HepG2 (cell line): Measurements from ENCODE around the gene HNRNPH3. TPM values are rescaled to one million over a fixed set of nuclear protein-coding genes. Genes with fewer than 3 reads are reported as not detected.
A peak's percentile ranks its signal among the peaks of the same experiment; 100 is the strongest.

ENCODE experiments used
- ARNT ChIP-seq: fragments of 450-650 bp; IDR thresholded peaks from 2 replicates; pipeline ENCODE4 v1.6.1; 2017
- ETV6 ChIP-seq: sonication (generic); formaldehyde crosslinking; conservative IDR thresholded peaks from 2 replicates; pipeline ENCODE4 v1.4.0; 2020; ENCODE audit warnings: missing genetic modification reagents
- RORA ChIP-seq: sonication (generic); formaldehyde crosslinking; IDR thresholded peaks from 2 replicates; pipeline ENCODE4 v1.5.0; 2020; ENCODE audit warnings: mild to moderate bottlenecking, missing genetic modification reagents, moderate library complexity
- ZNF354B ChIP-seq: sonication (generic); formaldehyde crosslinking; IDR thresholded peaks from 2 replicates; pipeline ENCODE4 v1.8.0; 2022; ENCODE audit warnings: mild to moderate bottlenecking, missing genetic modification reagents
- ZNF468 ChIP-seq: sonication (generic); formaldehyde crosslinking; IDR thresholded peaks from 2 replicates; pipeline ENCODE4 v1.8.0; 2022; ENCODE audit warnings: mild to moderate bottlenecking, moderate library complexity, missing genetic modification reagents
- ZNF652 ChIP-seq: IDR thresholded peaks from 2 replicates; pipeline ENCODE4 v1.6.1; 2016; ENCODE audit warnings: low read depth, borderline replicate concordance
- ZNF747 ChIP-seq: sonication (generic); formaldehyde crosslinking; IDR thresholded peaks from 2 replicates; pipeline ENCODE4 v1.8.1; 2023; ENCODE audit warnings: missing genetic modification reagents, mild to moderate bottlenecking, borderline replicate concordance
- ZNF776 ChIP-seq: sonication (generic); formaldehyde crosslinking; IDR thresholded peaks from 2 replicates; pipeline ENCODE4 v1.4.0; 2020; ENCODE audit warnings: mild to moderate bottlenecking, missing genetic modification reagents
- ZNF777 ChIP-seq: sonication (generic); formaldehyde crosslinking; IDR thresholded peaks from 2 replicates; pipeline ENCODE4 v1.4.0; 2020; ENCODE audit warnings: missing genetic modification reagents
- polyA plus RNA-seq, 8 experiments: library from polyadenylated mRNA; depleted of rRNA in 3 of 8; stranded (reverse) in 7 of 8; unstranded in 1 of 8; fragments of >200 nt; fragmentation: Illumina TruSeq in 4 of 8; extraction: Trizol in 4 of 8; gene quantifications; 2 replicates each; pipeline versions ENCODE4 v1.2.1 to v1.2.3, GENCODE V29; 2011 to 2016; ENCODE audit warnings: low read depth in 4 of 8, missing spikeins in 1 of 8, mixed read lengths in 1 of 8; ENCODE audit not compliant: insufficient read depth in 1 of 8
- total RNA-seq, 5 experiments: library from RNA; depleted of rRNA; stranded (reverse); fragments of >200 nt; fragmentation: Illumina TruSeq; extraction: Trizol; gene quantifications; 2 replicates each; pipeline ENCODE4 v1.2.3, GENCODE V29; 2016; ENCODE audit warnings: low read depth in 1 of 5
- TF ChIP-seq, protein P1 (sequence below): sonication (generic); formaldehyde crosslinking; IDR thresholded peaks from 2 replicates; pipeline ENCODE4 v1.4.0; 2020; ENCODE audit warnings: mild to moderate bottlenecking, missing genetic modification reagents
- TF ChIP-seq, protein P2 (sequence below): sonication (generic); formaldehyde crosslinking; IDR thresholded peaks from 2 replicates; pipeline ENCODE4 v1.4.0; 2020; ENCODE audit warnings: missing genetic modification reagents
- TF ChIP-seq, protein P3 (sequence below), 2 experiments: sonication (generic) in 1 of 2; formaldehyde crosslinking in 1 of 2; IDR thresholded peaks; 2 replicates each; pipeline versions ENCODE4 v1.4.0 to v1.6.1; 2016 to 2020; ENCODE audit warnings: borderline replicate concordance in 1 of 2, low read depth in 1 of 2, mild to moderate bottlenecking in 1 of 2, missing genetic modification reagents in 1 of 2
- TF ChIP-seq, protein P4 (sequence below): sonication (generic); formaldehyde crosslinking; IDR thresholded peaks from 2 replicates; pipeline ENCODE4 v1.9.0; 2021; ENCODE audit warnings: missing genetic modification reagents, borderline replicate concordance

The HNRNPH3 gene
- total and polyA plus RNA-seq, 2 of the 13 experiments (the other 11 are each of a cell fraction or from before 2014, with no cell fraction given), result 46.0 to 47.7 TPM

DNA sequence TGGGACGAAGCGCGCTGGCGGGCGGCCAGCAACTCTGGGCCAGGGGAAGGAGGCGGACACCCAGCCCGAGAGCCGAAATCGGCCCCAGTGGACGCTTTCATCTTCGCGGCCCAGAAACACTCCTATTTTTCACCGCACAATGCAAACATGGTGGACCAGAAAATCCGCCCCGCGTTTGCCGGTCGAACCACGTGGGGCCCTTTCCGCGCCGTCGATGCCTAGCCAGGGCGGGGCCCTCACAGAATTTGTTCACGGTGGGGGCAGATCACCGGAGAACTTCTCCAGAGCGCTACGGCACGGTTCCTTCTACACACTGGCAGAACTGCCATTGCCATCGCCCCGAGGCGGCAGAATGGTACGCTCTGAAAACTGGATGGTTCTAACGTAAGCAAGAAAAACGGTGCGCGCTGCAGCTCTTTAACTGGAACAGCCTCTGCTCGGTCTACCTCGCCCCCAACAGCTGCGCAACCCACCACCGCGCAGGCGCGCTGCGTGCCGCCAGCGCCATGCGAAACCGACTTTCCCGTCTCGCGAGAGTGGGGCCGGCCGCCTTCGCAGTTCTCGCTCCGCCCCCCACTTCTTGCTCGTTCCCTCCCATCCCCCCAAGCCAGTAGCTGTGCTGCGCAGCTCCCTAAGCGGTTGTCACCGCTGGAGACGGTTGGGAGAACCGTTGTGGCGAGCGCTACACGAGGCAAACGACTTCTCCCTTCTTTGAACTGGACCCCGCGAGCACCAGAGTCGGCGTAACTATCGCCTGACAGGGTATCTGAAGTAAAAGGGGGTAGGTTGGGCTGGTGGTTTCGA, at the start of gene HNRNPH3 (continued):
- TF ChIP-seq, protein P1, sequence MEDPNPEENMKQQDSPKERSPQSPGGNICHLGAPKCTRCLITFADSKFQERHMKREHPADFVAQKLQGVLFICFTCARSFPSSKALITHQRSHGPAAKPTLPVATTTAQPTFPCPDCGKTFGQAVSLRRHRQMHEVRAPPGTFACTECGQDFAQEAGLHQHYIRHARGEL (CRISPR knock-in tag), result no peak
- TF ChIP-seq ZNF652 (CRISPR knock-in tag) (no peak), ZNF468 (CRISPR knock-in tag) (peak; percentile 60; the same call in 1 of the 2 replicates), ZNF747 (CRISPR knock-in tag) (peak; percentile 95), ARNT (no peak), ZNF354B (peak; percentile 65; the same call in 1 of the 2 replicates), ETV6 (CRISPR knock-in tag) (peak; percentile 46; the same call in 1 of the 2 replicates), RORA (no peak), ZNF777 (peak; percentile 90), ZNF776 (peak; percentile 97)
- TF ChIP-seq, protein P2, sequence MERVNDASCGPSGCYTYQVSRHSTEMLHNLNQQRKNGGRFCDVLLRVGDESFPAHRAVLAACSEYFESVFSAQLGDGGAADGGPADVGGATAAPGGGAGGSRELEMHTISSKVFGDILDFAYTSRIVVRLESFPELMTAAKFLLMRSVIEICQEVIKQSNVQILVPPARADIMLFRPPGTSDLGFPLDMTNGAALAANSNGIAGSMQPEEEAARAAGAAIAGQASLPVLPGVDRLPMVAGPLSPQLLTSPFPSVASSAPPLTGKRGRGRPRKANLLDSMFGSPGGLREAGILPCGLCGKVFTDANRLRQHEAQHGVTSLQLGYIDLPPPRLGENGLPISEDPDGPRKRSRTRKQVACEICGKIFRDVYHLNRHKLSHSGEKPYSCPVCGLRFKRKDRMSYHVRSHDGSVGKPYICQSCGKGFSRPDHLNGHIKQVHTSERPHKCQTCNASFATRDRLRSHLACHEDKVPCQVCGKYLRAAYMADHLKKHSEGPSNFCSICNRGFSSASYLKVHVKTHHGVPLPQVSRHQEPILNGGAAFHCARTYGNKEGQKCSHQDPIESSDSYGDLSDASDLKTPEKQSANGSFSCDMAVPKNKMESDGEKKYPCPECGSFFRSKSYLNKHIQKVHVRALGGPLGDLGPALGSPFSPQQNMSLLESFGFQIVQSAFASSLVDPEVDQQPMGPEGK, result peak; percentile 91
- TF ChIP-seq, protein P3, sequence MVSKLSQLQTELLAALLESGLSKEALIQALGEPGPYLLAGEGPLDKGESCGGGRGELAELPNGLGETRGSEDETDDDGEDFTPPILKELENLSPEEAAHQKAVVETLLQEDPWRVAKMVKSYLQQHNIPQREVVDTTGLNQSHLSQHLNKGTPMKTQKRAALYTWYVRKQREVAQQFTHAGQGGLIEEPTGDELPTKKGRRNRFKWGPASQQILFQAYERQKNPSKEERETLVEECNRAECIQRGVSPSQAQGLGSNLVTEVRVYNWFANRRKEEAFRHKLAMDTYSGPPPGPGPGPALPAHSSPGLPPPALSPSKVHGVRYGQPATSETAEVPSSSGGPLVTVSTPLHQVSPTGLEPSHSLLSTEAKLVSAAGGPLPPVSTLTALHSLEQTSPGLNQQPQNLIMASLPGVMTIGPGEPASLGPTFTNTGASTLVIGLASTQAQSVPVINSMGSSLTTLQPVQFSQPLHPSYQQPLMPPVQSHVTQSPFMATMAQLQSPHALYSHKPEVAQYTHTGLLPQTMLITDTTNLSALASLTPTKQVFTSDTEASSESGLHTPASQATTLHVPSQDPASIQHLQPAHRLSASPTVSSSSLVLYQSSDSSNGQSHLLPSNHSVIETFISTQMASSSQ (IDR thresholded peaks at IDR 0.05; ENCODE audit: low read depth), result no peak
- TF ChIP-seq, protein P3 (CRISPR knock-in tag; IDR thresholded peaks at IDR 0.05; ENCODE audit: borderline replicate concordance), result peak; percentile 82; the same call in 1 of the 2 replicates
- TF ChIP-seq, protein P4, sequence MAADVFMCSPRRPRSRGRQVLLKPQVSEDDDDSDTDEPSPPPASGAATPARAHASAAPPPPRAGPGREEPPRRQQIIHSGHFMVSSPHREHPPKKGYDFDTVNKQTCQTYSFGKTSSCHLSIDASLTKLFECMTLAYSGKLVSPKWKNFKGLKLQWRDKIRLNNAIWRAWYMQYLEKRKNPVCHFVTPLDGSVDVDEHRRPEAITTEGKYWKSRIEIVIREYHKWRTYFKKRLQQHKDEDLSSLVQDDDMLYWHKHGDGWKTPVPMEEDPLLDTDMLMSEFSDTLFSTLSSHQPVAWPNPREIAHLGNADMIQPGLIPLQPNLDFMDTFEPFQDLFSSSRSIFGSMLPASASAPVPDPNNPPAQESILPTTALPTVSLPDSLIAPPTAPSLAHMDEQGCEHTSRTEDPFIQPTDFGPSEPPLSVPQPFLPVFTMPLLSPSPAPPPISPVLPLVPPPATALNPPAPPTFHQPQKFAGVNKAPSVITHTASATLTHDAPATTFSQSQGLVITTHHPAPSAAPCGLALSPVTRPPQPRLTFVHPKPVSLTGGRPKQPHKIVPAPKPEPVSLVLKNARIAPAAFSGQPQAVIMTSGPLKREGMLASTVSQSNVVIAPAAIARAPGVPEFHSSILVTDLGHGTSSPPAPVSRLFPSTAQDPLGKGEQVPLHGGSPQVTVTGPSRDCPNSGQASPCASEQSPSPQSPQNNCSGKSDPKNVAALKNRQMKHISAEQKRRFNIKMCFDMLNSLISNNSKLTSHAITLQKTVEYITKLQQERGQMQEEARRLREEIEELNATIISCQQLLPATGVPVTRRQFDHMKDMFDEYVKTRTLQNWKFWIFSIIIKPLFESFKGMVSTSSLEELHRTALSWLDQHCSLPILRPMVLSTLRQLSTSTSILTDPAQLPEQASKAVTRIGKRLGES (CRISPR knock-in tag), result peak; percentile 33
